Fibroblast of villous mesenchyme (primary cell): ENCODE results near the gene CHAT. TPM values are rescaled to one million over a fixed set of nuclear protein-coding genes. Genes with fewer than 3 reads are reported as not detected.
A peak's percentile ranks its signal among the peaks of the same experiment; 100 is the strongest.

Source experiments
- DNase-seq: peaks from one replicate; pipeline ENCODE4 v3.0.0-alpha.2; 2010; ENCODE audit warnings: low read depth
- H3K4me3 ChIP-seq: 2 replicates; pipeline ENCODE4 v1.5.1; 2011; ENCODE audit warnings: low read depth, mild to moderate bottlenecking, low read length
- total RNA-seq: library from RNA; depleted of rRNA; stranded (reverse); fragments of >200 nt; gene quantifications from 2 replicates; pipeline ENCODE4 v1.2.3, GENCODE V29; 2012
- TF ChIP-seq, protein P1 (sequence below): IDR thresholded peaks from 2 replicates; pipeline ENCODE4 v1.5.1; 2012; ENCODE audit warnings: low read depth, mild to moderate bottlenecking, low read length; ENCODE audit not compliant: insufficient read depth

Gene CHAT
- total RNA-seq, 1 donor: not detected

DNA sequence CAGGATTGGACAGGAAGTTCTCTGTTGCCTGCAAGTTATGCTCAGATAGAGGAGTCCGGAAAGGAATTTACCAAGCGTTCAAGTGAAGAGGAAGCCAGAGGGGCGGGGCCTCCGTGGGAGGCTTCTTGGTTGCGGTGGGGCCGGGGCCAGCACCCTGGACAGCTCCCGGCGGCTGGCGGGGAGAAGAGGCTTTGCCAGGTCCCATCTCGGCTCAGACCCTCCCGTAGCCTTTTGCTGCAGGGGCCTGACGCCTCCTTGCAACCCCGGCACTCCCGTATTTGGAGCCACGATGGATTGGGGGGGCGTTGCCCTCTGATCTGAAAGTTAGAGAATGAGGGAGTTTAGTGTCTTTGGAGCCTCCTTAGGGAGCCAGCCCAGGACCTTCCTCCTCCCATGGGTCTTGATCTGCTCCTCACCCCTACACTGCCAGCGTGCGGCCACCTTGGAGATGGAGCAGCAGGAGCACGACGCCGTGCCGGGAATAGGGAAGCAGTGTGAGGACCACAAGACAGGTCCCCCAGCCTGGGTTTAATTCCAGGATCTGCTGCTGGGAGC, 6.8 kb upstream of the CHAT start:
- TF ChIP-seq, protein P1, sequence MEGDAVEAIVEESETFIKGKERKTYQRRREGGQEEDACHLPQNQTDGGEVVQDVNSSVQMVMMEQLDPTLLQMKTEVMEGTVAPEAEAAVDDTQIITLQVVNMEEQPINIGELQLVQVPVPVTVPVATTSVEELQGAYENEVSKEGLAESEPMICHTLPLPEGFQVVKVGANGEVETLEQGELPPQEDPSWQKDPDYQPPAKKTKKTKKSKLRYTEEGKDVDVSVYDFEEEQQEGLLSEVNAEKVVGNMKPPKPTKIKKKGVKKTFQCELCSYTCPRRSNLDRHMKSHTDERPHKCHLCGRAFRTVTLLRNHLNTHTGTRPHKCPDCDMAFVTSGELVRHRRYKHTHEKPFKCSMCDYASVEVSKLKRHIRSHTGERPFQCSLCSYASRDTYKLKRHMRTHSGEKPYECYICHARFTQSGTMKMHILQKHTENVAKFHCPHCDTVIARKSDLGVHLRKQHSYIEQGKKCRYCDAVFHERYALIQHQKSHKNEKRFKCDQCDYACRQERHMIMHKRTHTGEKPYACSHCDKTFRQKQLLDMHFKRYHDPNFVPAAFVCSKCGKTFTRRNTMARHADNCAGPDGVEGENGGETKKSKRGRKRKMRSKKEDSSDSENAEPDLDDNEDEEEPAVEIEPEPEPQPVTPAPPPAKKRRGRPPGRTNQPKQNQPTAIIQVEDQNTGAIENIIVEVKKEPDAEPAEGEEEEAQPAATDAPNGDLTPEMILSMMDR: no peak
- DNase-seq: peak; percentile 81
- H3K4me3 ChIP-seq: no peak overlapping the region

- DNase-seq: no peak
- no peak overlapping the region for H3K4me3 ChIP-seq
- TF ChIP-seq, protein P1: no peak
Measured at GRCh38 chr10:49608166-49609005, 5.5 kb upstream of the CHAT start.

- no peak overlapping the region for H3K4me3 ChIP-seq
- TF ChIP-seq, protein P1: no peak
- no peak for DNase-seq
Measured at GRCh38 chr10:49609006-49609282, 4.9 kb upstream of the CHAT start.

DNA sequence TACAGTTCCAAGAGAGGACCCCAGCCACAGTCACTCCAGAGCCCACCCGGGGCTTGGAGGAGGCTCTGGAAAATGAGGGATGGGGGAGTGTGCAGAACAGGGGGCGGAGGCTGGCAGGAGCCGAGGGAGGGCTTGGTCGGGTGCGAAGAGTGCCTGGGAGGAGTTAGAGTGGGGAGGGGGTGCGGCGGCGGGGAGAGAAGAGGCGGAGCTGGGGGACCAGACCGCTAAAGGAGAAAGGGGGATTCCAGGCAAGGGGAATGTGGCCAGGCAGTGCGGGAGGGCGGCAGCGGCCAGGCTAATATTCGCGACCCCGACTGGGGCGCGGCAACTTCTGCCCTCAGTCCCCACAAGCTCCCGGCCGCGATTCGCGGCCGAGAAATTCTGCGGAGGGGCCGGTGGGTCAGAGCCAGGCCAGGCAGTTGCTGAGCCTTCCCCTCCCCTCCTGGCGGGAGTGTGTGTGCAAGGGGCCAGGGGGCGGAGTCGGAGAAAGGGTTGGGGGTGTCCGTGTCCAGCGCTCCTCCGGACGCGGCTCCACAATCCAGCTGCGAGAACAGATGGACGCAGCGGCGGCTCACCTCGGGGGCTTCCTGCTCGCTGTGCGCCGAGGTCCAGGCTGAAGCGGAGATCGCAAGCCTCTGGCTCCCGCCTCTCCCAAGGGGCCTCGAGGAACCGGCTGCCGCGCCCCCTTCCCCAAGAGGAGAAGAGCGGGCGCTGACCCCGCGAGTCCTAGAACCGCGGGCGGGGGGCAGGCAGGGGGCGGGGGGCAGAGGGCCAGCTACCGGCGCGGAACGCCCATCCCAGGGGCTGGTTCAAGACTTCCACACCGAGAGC, 4.3 kb upstream of the CHAT start:
- H3K4me3 ChIP-seq: no peak overlapping the region
- TF ChIP-seq, protein P1: no peak
- no peak for DNase-seq

GRCh38 chr10:49610114-49610457, 3.8 kb upstream of the CHAT start, which contains the start of gene SLC18A3:
TSS of gene SLC18A3 (plus strand) at chr10:49610310. CDS start at chr10:49610741, 431 bp downstream.
- no peak within 1 kb of the TSS for H3K4me3 ChIP-seq
- no peak for DNase-seq
- TF ChIP-seq, protein P1: no peak

DNA sequence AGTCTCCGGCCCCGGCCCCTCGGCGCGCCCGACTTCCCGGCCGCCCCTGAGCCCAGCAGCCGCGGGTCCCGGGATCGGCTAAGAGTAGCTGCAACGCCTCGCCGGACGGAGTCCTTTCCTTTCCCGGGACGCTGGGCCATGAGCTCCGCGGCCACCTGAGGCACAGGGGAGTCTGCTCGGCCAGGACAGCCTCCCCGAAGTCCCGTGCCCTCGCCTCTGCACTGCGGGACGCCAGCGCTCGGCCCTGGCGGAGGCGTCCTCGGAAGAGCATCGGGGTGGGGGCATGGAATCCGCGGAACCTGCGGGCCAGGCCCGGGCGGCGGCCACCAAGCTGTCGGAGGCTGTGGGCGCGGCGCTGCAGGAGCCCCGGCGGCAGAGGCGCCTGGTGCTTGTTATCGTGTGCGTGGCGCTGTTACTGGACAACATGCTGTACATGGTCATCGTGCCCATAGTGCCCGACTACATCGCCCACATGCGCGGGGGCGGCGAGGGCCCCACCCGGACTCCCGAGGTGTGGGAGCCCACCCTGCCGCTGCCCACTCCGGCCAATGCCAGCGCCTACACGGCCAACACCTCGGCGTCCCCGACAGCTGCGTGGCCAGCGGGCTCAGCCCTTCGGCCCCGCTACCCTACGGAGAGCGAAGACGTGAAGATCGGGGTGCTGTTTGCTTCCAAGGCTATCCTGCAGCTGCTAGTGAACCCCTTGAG, 3.2 kb upstream of the CHAT start:
- H3K4me3 ChIP-seq: no peak overlapping the region
- TF ChIP-seq, protein P1: no peak
- no peak for DNase-seq
